Muscle layer of duodenum (tissue), 2 donors: ENCODE measurements around the gene EXOSC1.
"Not testable (repeated sequence)": the region's sequence is repeated elsewhere in the genome, so short reads cannot be mapped to it uniquely, and the experiment has no call there.

Experiments
- H3K27ac ChIP-seq: one replicate; pipeline ENCODE4 v1.7.0; 2013; ENCODE audit warnings: mild to moderate bottlenecking, low read length
- H3K27me3 ChIP-seq: one replicate; pipeline ENCODE4 v1.7.0; 2013; ENCODE audit warnings: low read depth, mild to moderate bottlenecking, control low read depth, low read length
- H3K36me3 ChIP-seq, 2 donors: one replicate each; pipeline ENCODE4 v1.7.0; 2013; ENCODE audit warnings: low read length in 2 of 2, control low read depth in 1 of 2, mild to moderate bottlenecking in 1 of 2; ENCODE audit not compliant: insufficient read depth in 2 of 2, control insufficient read depth in 1 of 2
- H3K4me1 ChIP-seq, 2 donors: one replicate each; pipeline ENCODE4 v1.7.0; 2013; ENCODE audit warnings: low read length in 2 of 2, mild to moderate bottlenecking in 2 of 2, control low read depth in 1 of 2, moderate library complexity in 1 of 2; ENCODE audit not compliant: insufficient read depth in 2 of 2, control insufficient read depth in 1 of 2
- H3K4me3 ChIP-seq, 2 donors: one replicate each; pipeline ENCODE4 v1.7.0; 2013; ENCODE audit warnings: low read length in 2 of 2, low read depth in 1 of 2, mild to moderate bottlenecking in 1 of 2
- H3K9me3 ChIP-seq, 2 donors: one replicate each; pipeline ENCODE4 v1.7.0; 2013; ENCODE audit warnings: low read length in 2 of 2, control low read depth in 1 of 2, mild to moderate bottlenecking in 1 of 2; ENCODE audit not compliant: control insufficient read depth in 1 of 2
- donor health status: healthy.

The EXOSC1 gene

GRCh38 chr10:97407211-97407951 is 38.4 kb downstream of the EXOSC1 start:
- Histone ChIP-seq H3K9me3 (no peaks in the 10 kb centered on the region), H3K27ac (no peak overlapping the region), H3K4me1 (peaks cover 0 to 5% of the 10 kb centered on the region in 2 donors), H3K4me3 (peak overlapping the region in 1 of 2 donors; percentile 45), H3K27me3 (no peaks in the 10 kb centered on the region), H3K36me3 (no peaks in the 10 kb centered on the region)

DNA sequence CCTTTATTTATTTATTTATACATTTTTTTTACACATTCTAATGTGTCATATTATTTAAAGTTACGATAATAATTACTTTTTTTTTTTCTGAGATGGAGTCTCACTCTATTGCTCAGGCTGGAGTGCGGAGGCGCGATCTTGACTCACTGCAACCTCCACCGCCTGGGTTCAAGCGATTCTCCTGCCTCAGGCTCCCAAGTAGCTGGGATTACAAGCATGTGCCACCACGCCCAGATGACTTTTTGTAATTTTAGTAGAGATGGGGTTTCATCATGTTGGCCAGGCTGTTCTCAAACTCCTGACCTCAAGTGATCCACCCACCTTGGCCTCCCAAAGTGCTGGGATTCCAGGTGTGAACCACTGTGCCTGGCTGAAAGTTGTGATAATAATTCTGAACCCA is 39.3 kb downstream of the EXOSC1 start:
- not testable (repeated sequence) for H3K27me3 ChIP-seq, H3K9me3 ChIP-seq, H3K36me3 ChIP-seq, H3K4me3 ChIP-seq, H3K27ac ChIP-seq, H3K4me1 ChIP-seq

- no peaks in the 10 kb centered on the region for H3K9me3 ChIP-seq
- H3K27me3 ChIP-seq, result no peaks in the 10 kb centered on the region
- no peak overlapping the region for H3K27ac ChIP-seq
Measured at GRCh38 chr10:97406064-97406463, 39.7 kb downstream of the EXOSC1 start.

DNA sequence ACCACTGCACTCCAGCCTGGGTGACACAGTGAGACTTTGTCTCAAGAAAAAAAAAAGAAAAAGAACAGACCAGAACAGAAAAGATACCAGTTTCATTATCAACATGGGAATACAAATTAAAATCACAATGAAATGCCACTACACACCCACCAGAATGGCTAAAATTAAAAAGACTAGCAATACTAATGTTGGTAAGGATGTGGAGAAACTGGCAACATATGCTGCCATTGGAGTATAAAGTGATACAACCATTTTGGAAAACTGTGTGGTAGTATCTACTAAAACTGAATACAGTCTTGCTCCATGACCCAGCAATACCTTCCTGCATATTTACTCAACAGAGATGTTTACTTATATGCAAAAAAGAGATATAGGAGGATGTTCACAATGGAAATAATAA is 41.8 kb downstream of the EXOSC1 start:
- H3K36me3 ChIP-seq, result peaks cover 0 to 9% of the 10 kb centered on the region in 2 donors

More at GRCh38 chr10:97406064-97406463, 39.7 kb downstream of the EXOSC1 start:
- no peaks in the 10 kb centered on the region for H3K36me3 ChIP-seq
- H3K4me3 ChIP-seq, result no peak overlapping the region
- H3K4me1 ChIP-seq, result peaks cover 0 to 5% of the 10 kb centered on the region in 2 donors

GRCh38 chr10:97401455-97401919 is 44.3 kb downstream of the EXOSC1 start:
- Histone ChIP-seq H3K4me1 (peaks cover 4 to 11% of the 10 kb centered on the region in 2 donors), H3K36me3 (peaks cover under 1 to 12% of the 10 kb centered on the region in 2 donors), H3K4me3 (peak overlapping the region; percentile 81 to 94), H3K27me3 (no peaks in the 10 kb centered on the region), H3K9me3 (no peaks in the 10 kb centered on the region), H3K27ac (peak overlapping the region; percentile 87)

More for the DNA sequence above, 41.8 kb downstream of the EXOSC1 start:
- Histone ChIP-seq H3K4me3 (no peak overlapping the region), H3K9me3 (no peaks in the 10 kb centered on the region), H3K27me3 (no peaks in the 10 kb centered on the region), H3K4me1 (peaks cover 4 to 16% of the 10 kb centered on the region in 2 donors), H3K27ac (no peak overlapping the region)

GRCh38 chr10:97400665-97401454 is 44.9 kb downstream of the EXOSC1 start, which contains the start of gene RRP12:
TSS of gene RRP12 (minus strand) at chr10:97401340. CDS start at chr10:97401231, 109 bp downstream.
- Histone ChIP-seq H3K27ac (peak within 1 kb of the TSS; percentile 87), H3K4me3 (peak within 1 kb of the TSS; percentile 81 to 94), H3K9me3 (no peaks in the 10 kb centered on the region), H3K36me3 (peaks cover 6 to 19% of the 10 kb centered on the region in 2 donors), H3K4me1 (peaks cover 4 to 11% of the 10 kb centered on the region in 2 donors), H3K27me3 (no peaks in the 10 kb centered on the region)

DNA sequence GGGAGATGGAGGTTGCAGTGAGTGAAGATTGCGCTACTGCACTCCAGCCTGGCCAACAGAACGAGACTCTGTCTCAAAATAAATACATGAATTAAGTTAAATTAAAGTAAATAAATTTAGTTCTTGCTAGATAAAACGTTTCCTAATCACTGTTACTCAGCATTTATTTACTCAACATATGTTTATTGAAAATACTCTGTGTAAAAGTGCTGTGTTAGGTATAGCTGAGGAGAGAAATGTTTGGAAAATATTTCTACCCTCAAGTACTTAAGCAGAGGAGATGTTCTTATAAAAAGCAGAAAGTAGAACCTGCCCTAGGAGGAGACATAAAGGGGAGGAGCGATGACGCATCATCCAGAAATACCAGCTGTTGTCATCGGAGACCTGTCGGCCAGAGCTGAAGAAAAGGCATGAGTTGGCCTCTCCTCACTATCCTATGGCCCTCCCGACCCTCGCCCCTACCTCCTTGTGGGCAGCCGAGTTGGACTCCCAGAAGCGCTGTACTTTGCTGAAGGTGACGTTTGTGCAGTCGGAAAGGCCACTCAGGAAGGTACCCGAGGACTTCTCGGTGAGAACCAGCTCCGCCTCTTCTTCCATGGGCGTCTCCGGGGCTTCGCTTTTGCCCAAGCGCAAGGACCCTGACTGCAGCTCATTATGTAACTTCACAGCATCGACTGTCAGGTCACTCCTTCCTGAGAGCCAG is 45.8 kb downstream of the EXOSC1 start:
- Histone ChIP-seq H3K27ac (peak overlapping the region; percentile 87), H3K9me3 (no peaks in the 10 kb centered on the region), H3K4me1 (peaks cover 4 to 11% of the 10 kb centered on the region in 2 donors), H3K36me3 (peaks cover 6 to 24% of the 10 kb centered on the region in 2 donors), H3K27me3 (no peaks in the 10 kb centered on the region), H3K4me3 (peak overlapping the region; percentile 81 to 94)

DNA sequence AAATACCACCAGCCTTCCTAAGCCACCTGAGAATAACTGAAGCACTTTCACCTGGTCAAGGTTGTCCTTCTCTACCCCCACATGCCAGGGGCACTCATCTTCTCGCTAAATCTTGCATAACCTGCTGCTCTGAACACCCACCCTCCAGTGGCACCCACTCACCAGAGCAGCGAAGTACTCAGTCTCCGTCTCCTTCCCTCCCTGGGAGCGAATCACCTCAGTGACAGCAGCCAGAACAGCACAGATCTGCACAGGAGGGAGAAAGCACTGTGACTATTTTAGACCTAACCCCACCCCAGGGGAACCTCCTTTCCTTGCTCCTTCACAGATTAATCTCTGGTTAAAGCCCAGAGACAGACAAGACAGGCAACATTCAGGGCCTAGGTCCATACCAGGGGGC is 49.8 kb downstream of the EXOSC1 start:
- peaks cover 11 to 38% of the 10 kb centered on the region in 2 donors for H3K36me3 ChIP-seq

GRCh38 chr10:97393034-97393573 is 52.7 kb downstream of the EXOSC1 start:
- H3K9me3 ChIP-seq, result no peaks in the 10 kb centered on the region
- H3K36me3 ChIP-seq, result peaks cover 28 to 54% of the 10 kb centered on the region in 2 donors
- no peak overlapping the region for H3K27ac ChIP-seq
- no peaks in the 10 kb centered on the region for H3K27me3 ChIP-seq
- H3K4me3 ChIP-seq, result no peak overlapping the region
- no peaks in the 10 kb centered on the region for H3K4me1 ChIP-seq

More for the DNA sequence above, 49.8 kb downstream of the EXOSC1 start:
- Histone ChIP-seq H3K9me3 (no peaks in the 10 kb centered on the region), H3K4me1 (peaks cover 4 to 11% of the 10 kb centered on the region in 2 donors), H3K27ac (no peak overlapping the region), H3K4me3 (no peak overlapping the region), H3K27me3 (no peaks in the 10 kb centered on the region)

DNA sequence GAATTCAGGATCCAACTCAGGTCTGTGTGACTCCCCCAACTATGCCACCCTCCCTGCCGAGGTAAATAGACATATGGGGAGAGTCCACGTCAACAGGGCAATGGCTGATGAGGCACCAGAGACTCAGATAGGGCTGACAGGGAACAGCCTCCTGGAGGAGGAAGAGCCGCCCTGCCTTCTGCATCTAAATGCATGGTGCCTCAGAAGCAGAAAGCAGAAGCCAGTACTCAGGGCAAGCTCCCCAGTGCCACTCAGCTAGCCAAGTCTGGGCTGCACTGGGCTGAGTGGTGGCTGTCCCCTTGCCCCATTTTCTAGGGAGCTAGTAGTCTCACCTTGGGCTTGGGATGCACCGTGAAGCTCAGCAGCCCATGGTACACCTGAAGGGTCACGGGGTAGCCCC is 55.7 kb downstream of the EXOSC1 start:
- Histone ChIP-seq H3K36me3 (peaks cover 37 to 50% of the 10 kb centered on the region in 2 donors), H3K4me1 (no peaks in the 10 kb centered on the region), H3K27ac (no peak overlapping the region), H3K9me3 (no peaks in the 10 kb centered on the region), H3K4me3 (no peak overlapping the region), H3K27me3 (no peaks in the 10 kb centered on the region)
